H9 (cell line): ENCODE data around the gene RNF213. TPM values are rescaled to one million over a fixed set of nuclear protein-coding genes. Genes with fewer than 3 reads are reported as not detected.
A peak's percentile ranks its signal among the peaks of the same experiment; 100 is the strongest.

ENCODE experiments used
- DNase-seq: peaks from one replicate; pipeline ENCODE4 v3.0.0-alpha.2; 2017
- H2AFZ ChIP-seq: one replicate; pipeline ENCODE4 v1.6.1; 2013; ENCODE audit warnings: mild to moderate bottlenecking, low read length, control low read depth, moderate library complexity
- H2AK5ac ChIP-seq: 2 replicates; pipeline ENCODE4 v1.6.1; 2013; ENCODE audit warnings: low read length, control low read depth, mixed read lengths; ENCODE audit not compliant: insufficient read length
- H2BK120ac ChIP-seq: one replicate; pipeline ENCODE4 v1.6.1; 2013; ENCODE audit warnings: low read depth, mild to moderate bottlenecking, low read length, control low read depth, inconsistent platforms; ENCODE audit not compliant: poor library complexity, severe bottlenecking
- H2BK12ac ChIP-seq: 2 replicates; pipeline ENCODE4 v1.6.1; 2013; ENCODE audit warnings: low read length, control low read depth, mixed read lengths, low read depth; ENCODE audit not compliant: insufficient read length
- H2BK15ac ChIP-seq: 2 replicates; pipeline ENCODE4 v1.6.1; 2013; ENCODE audit warnings: low read depth, low read length, control low read depth
- H2BK20ac ChIP-seq: one replicate; pipeline ENCODE4 v1.6.1; 2013; ENCODE audit warnings: low read depth, mild to moderate bottlenecking, low read length, control low read depth, inconsistent platforms; ENCODE audit not compliant: poor library complexity, severe bottlenecking
- H2BK5ac ChIP-seq: 2 replicates; pipeline ENCODE4 v1.6.1; 2013; ENCODE audit warnings: low read length, control low read depth, mixed read lengths; ENCODE audit not compliant: insufficient read length
- H3K14ac ChIP-seq: 2 replicates; pipeline ENCODE4 v1.6.1; 2013; ENCODE audit warnings: low read length, control low read depth; ENCODE audit not compliant: insufficient read depth
- H3K18ac ChIP-seq: 2 replicates; pipeline ENCODE4 v1.6.1; 2013; ENCODE audit warnings: low read depth, mild to moderate bottlenecking, mixed read lengths, low read length, control low read depth; ENCODE audit not compliant: insufficient read length
- H3K23ac ChIP-seq: 2 replicates; pipeline ENCODE4 v1.6.1; 2013; ENCODE audit warnings: low read length, control low read depth, mixed read lengths, low read depth; ENCODE audit not compliant: insufficient read length
- H3K23me2 ChIP-seq: 2 replicates; pipeline ENCODE4 v1.6.1; 2013; ENCODE audit warnings: low read depth, mild to moderate bottlenecking, mixed read lengths, low read length, control low read depth; ENCODE audit not compliant: insufficient read length, poor library complexity, severe bottlenecking
- H3K27ac ChIP-seq: 2 replicates; pipeline ENCODE4 v1.5.1; 2013; ENCODE audit warnings: low read length, control low read depth, mixed read lengths, low read depth; ENCODE audit not compliant: insufficient read length
- H3K27me3 ChIP-seq: 2 replicates; pipeline ENCODE4 v1.6.1; 2013; ENCODE audit warnings: low read length, control low read depth, inconsistent platforms; ENCODE audit not compliant: insufficient read depth
- H3K4ac ChIP-seq: 2 replicates; pipeline ENCODE4 v1.6.1; 2013; ENCODE audit warnings: low read depth, mild to moderate bottlenecking, control low read depth, inconsistent platforms, low read length, moderate library complexity
- H3K4me1 ChIP-seq: 2 replicates; pipeline ENCODE4 v1.6.1; 2013; ENCODE audit warnings: low read length, control low read depth, inconsistent platforms; ENCODE audit not compliant: insufficient read depth
- H3K4me2 ChIP-seq: 2 replicates; pipeline ENCODE4 v1.6.1; 2013; ENCODE audit warnings: low read length, control low read depth, mixed read lengths; ENCODE audit not compliant: insufficient read length, insufficient read depth
- H3K56ac ChIP-seq: 2 replicates; pipeline ENCODE4 v1.6.1; 2013; ENCODE audit warnings: low read depth, mild to moderate bottlenecking, mixed read lengths, low read length, control low read depth; ENCODE audit not compliant: insufficient read length
- H3K79me1 ChIP-seq: 2 replicates; pipeline ENCODE4 v1.6.1; 2013; ENCODE audit warnings: low read depth, mild to moderate bottlenecking, moderate library complexity, low read length, control low read depth, inconsistent platforms; ENCODE audit not compliant: insufficient read depth, poor library complexity, severe bottlenecking
- H3K79me2 ChIP-seq: 2 replicates; pipeline ENCODE4 v1.6.1; 2013; ENCODE audit warnings: low read length, control low read depth, inconsistent platforms; ENCODE audit not compliant: insufficient read depth
- H3K9ac ChIP-seq: 2 replicates; pipeline ENCODE4 v1.6.1; 2013; ENCODE audit warnings: low read length, control low read depth, mixed read lengths; ENCODE audit not compliant: insufficient read length; ENCODE audit errors: extremely low read depth
- H3K9me3 ChIP-seq: one replicate; pipeline ENCODE4 v1.6.1; 2013; ENCODE audit warnings: low read depth, low read length, inconsistent platforms; ENCODE audit not compliant: control insufficient read depth
- H3T11ph ChIP-seq: one replicate; pipeline ENCODE4 v1.6.1; 2013; ENCODE audit warnings: mild to moderate bottlenecking, low read length, control low read depth, inconsistent platforms
- H4K20me1 ChIP-seq: one replicate; pipeline ENCODE4 v1.6.1; 2013; ENCODE audit not compliant: control insufficient read depth, insufficient read length, insufficient read depth
- H4K5ac ChIP-seq: 2 replicates; pipeline ENCODE4 v1.6.1; 2013; ENCODE audit warnings: low read depth, mild to moderate bottlenecking, mixed read lengths, low read length, control low read depth; ENCODE audit not compliant: insufficient read length
- H4K8ac ChIP-seq: replicated peaks from 2 replicates; pipeline ENCODE4 v1.6.1; 2013; ENCODE audit warnings: low read length, control low read depth, mixed read lengths, low read depth; ENCODE audit not compliant: insufficient read length
- H4K91ac ChIP-seq: 2 replicates; pipeline ENCODE4 v1.6.1; 2013; ENCODE audit warnings: low read depth, mild to moderate bottlenecking, moderate library complexity, mixed read lengths, low read length, control low read depth; ENCODE audit not compliant: insufficient read length
- H3K27ac Mint-ChIP-seq, 3 experiments: 2 replicates in 2 of 3; 3 replicates in 1 of 3; pipeline ENCODE4 v1.8.0; 2020 to 2021; ENCODE audit warnings: mixed read lengths in 3 of 3, mild to moderate bottlenecking in 1 of 3, moderate library complexity in 1 of 3
- H3K27me3 Mint-ChIP-seq: 2 replicates; pipeline ENCODE4 v1.8.0; 2021; ENCODE audit warnings: low read depth, mild to moderate bottlenecking, moderate library complexity, mixed read lengths
- H3K36me3 Mint-ChIP-seq, 3 experiments: 2 replicates in 2 of 3; 3 replicates in 1 of 3; pipeline ENCODE4 v1.8.0; 2020 to 2021; ENCODE audit warnings: low read depth in 3 of 3, mixed read lengths in 3 of 3; ENCODE audit not compliant: insufficient read depth in 1 of 3
- H3K4me1 Mint-ChIP-seq, 2 experiments: 2 replicates each; pipeline ENCODE4 v1.8.0; 2020; ENCODE audit warnings: mixed read lengths in 2 of 2
- H3K4me3 Mint-ChIP-seq, 2 experiments: 2 replicates in 1 of 2; 3 replicates in 1 of 2; pipeline ENCODE4 v1.8.0; 2020 to 2021; ENCODE audit warnings: mild to moderate bottlenecking in 2 of 2, mixed read lengths in 2 of 2, moderate library complexity in 1 of 2
- H3K9me3 Mint-ChIP-seq, 2 experiments: 2 replicates in 1 of 2; 3 replicates in 1 of 2; pipeline ENCODE4 v1.8.0; 2020; ENCODE audit warnings: mild to moderate bottlenecking in 2 of 2, mixed read lengths in 2 of 2, moderate library complexity in 1 of 2
- CTCF ChIP-seq: fragments of 200-600 bp; sonication (generic); conservative IDR thresholded peaks from 3 replicates; pipeline ENCODE4 v1.8.0; 2021; ENCODE audit warnings: antibody characterized with exemption, mild to moderate bottlenecking
- WGBS: extraction: QIAGEN DNeasy Blood & Tissue Kit; methylation state at CpG from one replicate; pipeline ENCODE4 v1.1.7; 2013; ENCODE audit warnings: missing lambda C conversion rate, low lambda C conversion rate, mixed read lengths; ENCODE audit not compliant: insufficient read length; ENCODE audit errors: extremely low coverage; 5-methylcytosine and 5-hydroxymethylcytosine counted together
- total RNA-seq: library from RNA; stranded (reverse); gene quantifications from 2 replicates; pipeline ENCODE4 v1.2.1, GENCODE V29; 2021

The RNF213 gene
- total RNA-seq, 1 experiment from 2014 or later = 34.3 TPM

GRCh38 chr17:80389011-80389995, 128.7 kb downstream of the RNF213 start:
- no CpG with 5 or more reads among the region's 22 CpGs for WGBS
- Histone ChIP-seq H3K14ac (no peak overlapping the region), H3K79me1 (no peaks in the 10 kb centered on the region), H2AFZ (no peak overlapping the region), H2BK120ac (no peak overlapping the region), H2BK20ac (no peak overlapping the region), H3K79me2 (no peaks in the 10 kb centered on the region), H2AK5ac (no peak overlapping the region), H3K18ac (no peak overlapping the region), H3K23ac (no peak overlapping the region), H3K56ac (no peak overlapping the region), H3K4me2 (no peak overlapping the region), H3K23me2 (no peaks in the 10 kb centered on the region), H3K27me3 (no peaks in the 10 kb centered on the region), H3K4me1 (no peaks in the 10 kb centered on the region), H2BK12ac (no peak overlapping the region), H2BK5ac (no peak overlapping the region), H3K9me3 (no peaks in the 10 kb centered on the region), H4K8ac (no peak overlapping the region), H3K9ac (no peak overlapping the region), H3K27ac (no peak overlapping the region), H3K4ac (no peak overlapping the region), H4K91ac (no peak overlapping the region), H3T11ph (no peak overlapping the region), H4K20me1 (no peaks in the 10 kb centered on the region), H2BK15ac (no peak overlapping the region), H4K5ac (no peak overlapping the region)
- Mint-ChIP-seq H3K27me3 (no peaks in the 10 kb centered on the region), H3K27ac (peak overlapping the region in 2 of 3 experiments; percentile 33 to 57; a peak in 3 of 7 replicates), H3K4me1 (peaks cover 0 to 4% of the 10 kb centered on the region in 2 experiments; a peak in 1 of 4 replicates), H3K36me3 (peaks cover 11 to 66% (median 58%) of the 10 kb centered on the region in 3 experiments; a peak in 6 of 7 replicates), H3K9me3 (no peaks in the 10 kb centered on the region), H3K4me3 (no peak overlapping the region)
- TF ChIP-seq CTCF = no peak
- no peak for DNase-seq
